Heart left ventricle (tissue), 16 donors: ENCODE measurements around the gene NUDT8. TPM values are rescaled to one million over a fixed set of nuclear protein-coding genes. Genes with fewer than 3 reads are reported as not detected.

Source experiments
- ATAC-seq, 4 donors: fragments of 200-7000 bp; cut with Tn5 transposase; one replicate each; pipeline ENCODE4 v1.9.1; 2020 to 2022; ENCODE audit warnings: moderate library complexity in 4 of 4, mild to moderate bottlenecking in 3 of 4, moderate number of reproducible peaks in 1 of 4
- DNase-seq, 5 donors: peaks; one replicate each; pipeline ENCODE4 v3.0.0-alpha.2; 2020
- H3K27ac ChIP-seq, 12 donors: fragments of 200-600 bp; sonication (generic) in 4 of 12; one replicate each; pipeline versions ENCODE4 v1.5.0 to v1.8.0; 2016 to 2022; ENCODE audit warnings: mild to moderate bottlenecking in 2 of 12
- H3K27me3 ChIP-seq, 9 donors: fragments of 200-600 bp; sonication (generic) in 2 of 9; one replicate each; pipeline versions ENCODE4 v1.5.1 to v1.8.0; 2016 to 2022; ENCODE audit warnings: mild to moderate bottlenecking in 3 of 9
- H3K36me3 ChIP-seq, 9 donors: fragments of 200-600 bp; sonication (generic) in 2 of 9; one replicate each; pipeline versions ENCODE4 v1.5.0 to v1.8.0; 2018 to 2022; ENCODE audit warnings: mild to moderate bottlenecking in 2 of 9
- H3K4me1 ChIP-seq, 12 donors: fragments of 200-600 bp; sonication (generic) in 4 of 12; one replicate each; pipeline versions ENCODE4 v1.5.0 to v1.8.0; 2016 to 2022; ENCODE audit warnings: mild to moderate bottlenecking in 3 of 12
- H3K4me3 ChIP-seq, 12 donors: fragments of 200-600 bp; sonication (generic) in 4 of 12; one replicate each; pipeline versions ENCODE4 v1.5.0 to v1.8.0; 2017 to 2022; ENCODE audit warnings: mild to moderate bottlenecking in 9 of 12, moderate library complexity in 4 of 12
- H3K9me3 ChIP-seq, 12 donors: fragments of 200-600 bp; sonication (generic) in 4 of 12; one replicate each; pipeline versions ENCODE4 v1.5.0 to v1.8.0; 2016 to 2022; ENCODE audit warnings: mild to moderate bottlenecking in 1 of 12
- CTCF ChIP-seq, 12 donors: fragments of 200-600 bp; sonication (generic) in 4 of 12; IDR thresholded peaks; one replicate each; pipeline versions ENCODE4 v1.5.0 to v1.8.0; 2018 to 2022; ENCODE audit warnings: antibody characterized with exemption in 12 of 12, mild to moderate bottlenecking in 5 of 12
- POLR2A ChIP-seq, 2 donors: fragments of 450-650 bp; IDR thresholded peaks; one replicate each; pipeline ENCODE4 v1.6.1; 2017; ENCODE audit warnings: antibody characterized with exemption in 2 of 2, mild to moderate bottlenecking in 2 of 2, moderate library complexity in 2 of 2
- WGBS, 4 donors: extraction: QIAGEN DNeasy Blood & Tissue Kit in 2 of 4; methylation state at CpG; one replicate each; pipeline versions ENCODE4 v1.1.5 to v1.1.7; 2013 to 2018; 5-methylcytosine and 5-hydroxymethylcytosine counted together
- intact Hi-C, 10 donors: fragments of 100-400 bp; cut with DNase I; formaldehyde crosslinking; loops; one replicate each; pipeline versions ENCODE4 v1.11.1 to v1.14.2; 2022
- polyA plus RNA-seq, 2 donors: library from polyadenylated mRNA; stranded (reverse); fragments of 200-250 nt; gene quantifications; one replicate each; pipeline ENCODE4 v1.2.3, GENCODE V29; 2013
- total RNA-seq, 9 donors: library from RNA; depleted of rRNA in 2 of 9; stranded (reverse); fragments of >200 nt in 2 of 9; fragmentation: NEBNext Ultra II Directional in 3 of 9; extraction: Animal tissue kit (Norgen Biotek cat#: 25700) in 3 of 9; gene quantifications; one replicate each; pipeline versions ENCODE4 v1.1.0 to v1.2.4, GENCODE V29; 2016 to 2023
- donor health status: ischemic (EF 13 %, LVEDD 7.1; RV severe dilation, severe dysfunction).
- donor health status: healthy with polysubstance abuse.
- donor health status: DM: no; HTN: yes; CAD: no.
- donor health status: DM: no; HTN: no; CAD: no.
- donor health status: ischemic (EF 25% LVEDD 6.9; RV normal size, moderate dysfunction).
- donor health status: ischemic (EF 25% LVEDD 5.7; RV mildly dilated, moderate dysfunction).
- donor health status: healthy.
- donor health status: DM: yes; HTN: yes; CAD: no.
- donor health status: ischemic (EF 35%, LVEDD 5.7; RV mildly dilated, moderate dysfunction).
- donor health status: nonischemic (EF 11% LVEDD 7.7; RV severe dilation, severe dysfunction).
- donor health status: DM: yes; HTN: yes; CAD: no.
- donor health status: PGD.
- donor health status: ischemic (EF 29% LVEDD 5.4; RV normal size, mild dysfunction).
- donor health status: nonischemic (EF 23%, LVEDD 6.1; RV moderate dilation, normal function).

NUDT8 gene
- total and polyA plus RNA-seq, 11 donors: 29.1 to 110 (median 49.3) TPM

GRCh38 chr11:67665541-67666302 lies 36.0 kb upstream of the NUDT8 start:
- WGBS, 4 donors: 72 to 80% (median 79%) methylated on average over 10 to 24 of the region's 24 CpGs
- H3K27ac ChIP-seq: no peak overlapping the region
- ATAC-seq (peak; percentile 21 to 55 (median 40)), DNase-seq (peak in 1 of 5 donors; percentile 45)
- no peaks in the 10 kb centered on the region for H3K27me3 ChIP-seq
- TF ChIP-seq CTCF (IDR thresholded peaks at IDR 0.05) (peak in 8 of 12 donors; percentile 9 to 37 (median 19)), POLR2A (IDR thresholded peaks at IDR 0.05) (no peak)
- H3K4me1 ChIP-seq: no peaks in the 10 kb centered on the region
- H3K36me3 ChIP-seq: no peaks in the 10 kb centered on the region
- no peak overlapping the region for H3K4me3 ChIP-seq
- intact Hi-C loops: loop anchor here in 1 of 10 donors (10.0 kb wide), 1 partner anchor 91 kb away; no protein-coding TSS in a partner anchor
- H3K9me3 ChIP-seq: no peaks in the 10 kb centered on the region

GRCh38 chr11:67664696-67665540 lies 35.2 kb upstream of the NUDT8 start:
- Histone ChIP-seq H3K4me3 (no peak overlapping the region), H3K36me3 (no peaks in the 10 kb centered on the region), H3K27ac (no peak overlapping the region), H3K4me1 (no peaks in the 10 kb centered on the region), H3K27me3 (no peaks in the 10 kb centered on the region), H3K9me3 (no peaks in the 10 kb centered on the region)
- TF ChIP-seq POLR2A (IDR thresholded peaks at IDR 0.05) (no peak), CTCF (IDR thresholded peaks at IDR 0.05) (no peak)
- WGBS, 4 donors: 81 to 89% (median 87%) methylated on average over 12 to 33 of the region's 33 CpGs
- DNase-seq: no peak
- intact Hi-C loops: loop anchor here in 2 of 10 donors (5.0 to 10.0 kb wide), 2 partner anchors 53 to 90 kb away; no protein-coding TSS in a partner anchor
- no peak for ATAC-seq

- intact Hi-C loops: loop anchor here in 2 of 10 donors (5.0 to 10.0 kb wide), 2 partner anchors 52 to 89 kb away; no protein-coding TSS in a partner anchor
Observed at GRCh38 chr11:67664213-67664585, 34.5 kb upstream of the NUDT8 start.

More at GRCh38 chr11:67664213-67664585, 34.5 kb upstream of the NUDT8 start:
- Histone ChIP-seq H3K36me3 (no peaks in the 10 kb centered on the region), H3K27me3 (no peaks in the 10 kb centered on the region), H3K4me1 (no peaks in the 10 kb centered on the region), H3K27ac (no peak overlapping the region), H3K9me3 (no peaks in the 10 kb centered on the region), H3K4me3 (no peak overlapping the region)
- WGBS, 4 donors: 85 to 93% (median 88%) methylated on average over 13 to 16 of the region's 16 CpGs
- no peak for ATAC-seq
- no peak for TF ChIP-seq POLR2A (IDR thresholded peaks at IDR 0.05)
- TF ChIP-seq CTCF (IDR thresholded peaks at IDR 0.05): no peak
- DNase-seq: no peak
